Esophagus squamous epithelium (tissue), 4 donors: Measurements from ENCODE around the gene KRT77.

Experiments used
- POLR2A ChIP-seq, 4 donors: fragments of 450-650 bp; IDR thresholded peaks; one replicate each; pipeline ENCODE4 v1.6.1; 2017; ENCODE audit warnings: antibody characterized with exemption in 4 of 4, mild to moderate bottlenecking in 4 of 4, moderate library complexity in 3 of 4
- TF ChIP-seq, protein P1 (sequence below), 6 experiments: fragments of 450-650 bp in 4 of 6; fragments of 200-600 bp in 2 of 6; sonication (generic) in 2 of 6; IDR thresholded peaks; one replicate each; pipeline ENCODE4 v1.5.1; 2016 to 2019; ENCODE audit warnings: antibody characterized with exemption in 6 of 6, mild to moderate bottlenecking in 4 of 6, moderate library complexity in 4 of 6

DNA sequence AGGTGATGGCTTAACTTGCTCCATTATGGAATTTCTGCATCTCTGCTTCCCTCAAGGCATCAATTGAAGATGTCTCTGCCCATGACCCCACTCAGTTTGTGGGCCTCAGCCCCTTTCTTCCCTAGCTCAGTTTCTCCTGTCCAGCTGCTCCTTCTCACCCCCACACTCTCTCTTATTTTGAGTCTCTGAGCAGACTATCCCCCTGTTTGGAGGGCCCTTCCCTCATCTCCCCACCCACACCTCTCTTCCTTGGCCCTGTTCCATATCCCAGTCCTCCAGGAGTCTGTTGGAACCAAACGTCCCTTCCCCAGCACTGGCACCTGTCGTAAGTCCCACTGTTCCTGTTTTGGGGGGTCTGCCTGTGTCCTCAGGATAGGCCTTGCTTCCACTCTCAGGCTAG lies 14.8 kb downstream of the KRT77 start:
- TF ChIP-seq, protein P1, sequence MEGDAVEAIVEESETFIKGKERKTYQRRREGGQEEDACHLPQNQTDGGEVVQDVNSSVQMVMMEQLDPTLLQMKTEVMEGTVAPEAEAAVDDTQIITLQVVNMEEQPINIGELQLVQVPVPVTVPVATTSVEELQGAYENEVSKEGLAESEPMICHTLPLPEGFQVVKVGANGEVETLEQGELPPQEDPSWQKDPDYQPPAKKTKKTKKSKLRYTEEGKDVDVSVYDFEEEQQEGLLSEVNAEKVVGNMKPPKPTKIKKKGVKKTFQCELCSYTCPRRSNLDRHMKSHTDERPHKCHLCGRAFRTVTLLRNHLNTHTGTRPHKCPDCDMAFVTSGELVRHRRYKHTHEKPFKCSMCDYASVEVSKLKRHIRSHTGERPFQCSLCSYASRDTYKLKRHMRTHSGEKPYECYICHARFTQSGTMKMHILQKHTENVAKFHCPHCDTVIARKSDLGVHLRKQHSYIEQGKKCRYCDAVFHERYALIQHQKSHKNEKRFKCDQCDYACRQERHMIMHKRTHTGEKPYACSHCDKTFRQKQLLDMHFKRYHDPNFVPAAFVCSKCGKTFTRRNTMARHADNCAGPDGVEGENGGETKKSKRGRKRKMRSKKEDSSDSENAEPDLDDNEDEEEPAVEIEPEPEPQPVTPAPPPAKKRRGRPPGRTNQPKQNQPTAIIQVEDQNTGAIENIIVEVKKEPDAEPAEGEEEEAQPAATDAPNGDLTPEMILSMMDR (IDR thresholded peaks at IDR 0.05): no peak
- TF ChIP-seq POLR2A (IDR thresholded peaks at IDR 0.05): no peak
